LNCaP clone FGC (cell line): Measurements from ENCODE around the gene LIPK.
A peak's percentile ranks its signal among the peaks of the same experiment; 100 is the strongest.

Source experiments
- DNase-seq: peaks from one replicate; pipeline ENCODE4 v3.0.0-alpha.2; 2011; ENCODE audit warnings: low read depth
- H3K4me3 ChIP-seq: 2 replicates; pipeline ENCODE4 v1.5.1; 2011; ENCODE audit warnings: mild to moderate bottlenecking, low read depth, low read length, control low read depth
- CTCF ChIP-seq: IDR thresholded peaks from 2 replicates; pipeline ENCODE4 v1.5.1; 2012; ENCODE audit warnings: mild to moderate bottlenecking; ENCODE audit not compliant: control insufficient read depth, insufficient read depth; ENCODE audit errors: extremely low read depth

Gene LIPK

GRCh38 chr10:88742448-88742847, 36.4 kb downstream of the LIPK start:
- no peak overlapping the region for H3K4me3 ChIP-seq
- TF ChIP-seq CTCF, result no peak
- DNase-seq, result no peak

GRCh38 chr10:88744002-88744401, 38.0 kb downstream of the LIPK start:
- H3K4me3 ChIP-seq, result no peak overlapping the region
- no peak for DNase-seq
- TF ChIP-seq CTCF, result 0 out of 2 replicates have a peak, but pooled peaks have one; percentile 10

GRCh38 chr10:88745633-88746032, 39.6 kb downstream of the LIPK start:
- DNase-seq, result no peak
- no peak overlapping the region for H3K4me3 ChIP-seq
- TF ChIP-seq CTCF, result no peak

GRCh38 chr10:88754287-88754686, 48.2 kb downstream of the LIPK start:
- H3K4me3 ChIP-seq, result no peak overlapping the region
- TF ChIP-seq CTCF, result no peak
- DNase-seq, result no peak

GRCh38 chr10:88755753-88756152, 49.7 kb downstream of the LIPK start:
- no peak for DNase-seq

DNA sequence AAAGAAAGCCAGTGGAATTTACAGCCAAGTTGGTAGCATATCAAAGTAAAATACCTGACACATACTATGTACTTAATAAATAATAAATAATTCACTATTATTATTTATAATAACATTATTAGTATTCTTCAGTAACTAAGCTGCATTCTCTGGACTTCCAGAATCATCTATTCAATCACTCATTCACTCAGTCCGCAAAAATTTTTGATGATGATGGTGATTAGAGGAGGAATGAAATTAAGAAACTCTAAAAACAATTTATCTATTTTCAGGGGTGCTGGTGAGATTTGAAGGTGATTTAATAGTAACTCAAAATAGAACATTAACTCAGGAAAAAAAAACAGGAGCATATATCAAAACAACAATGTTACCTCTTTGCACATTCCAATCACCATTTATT, 50.6 kb downstream of the LIPK start:
- no peak overlapping the region for H3K4me3 ChIP-seq
- no peak for DNase-seq
- TF ChIP-seq CTCF, result no peak

More at GRCh38 chr10:88755753-88756152, 49.7 kb downstream of the LIPK start:
- no peak for TF ChIP-seq CTCF
- H3K4me3 ChIP-seq, result no peak overlapping the region

GRCh38 chr10:88759366-88760101, 53.5 kb downstream of the LIPK start, which contains the start of gene LIPN:
LIPN (plus strand) TSS chr10:88760020; CDS start chr10:88761406, 1,386 bp downstream.
- TF ChIP-seq CTCF, result no peak
- DNase-seq, result no peak

More at GRCh38 chr10:88759366-88760101, 53.5 kb downstream of the LIPK start, which contains the start of gene LIPN:
- H3K4me3 ChIP-seq, result no peak within 1 kb of the TSS
